C4-2B (cell line): ENCODE measurements around the gene DLG4.

Experiments
- ZFX ChIP-seq: fragments of 450-650 bp; IDR thresholded peaks from 2 replicates; pipeline ENCODE4 v1.6.1; 2017
- TF ChIP-seq, protein P1 (sequence below): fragments of 450-650 bp; conservative IDR thresholded peaks from 2 replicates; pipeline ENCODE4 v1.5.1; 2017; ENCODE audit warnings: mild to moderate bottlenecking

DNA sequence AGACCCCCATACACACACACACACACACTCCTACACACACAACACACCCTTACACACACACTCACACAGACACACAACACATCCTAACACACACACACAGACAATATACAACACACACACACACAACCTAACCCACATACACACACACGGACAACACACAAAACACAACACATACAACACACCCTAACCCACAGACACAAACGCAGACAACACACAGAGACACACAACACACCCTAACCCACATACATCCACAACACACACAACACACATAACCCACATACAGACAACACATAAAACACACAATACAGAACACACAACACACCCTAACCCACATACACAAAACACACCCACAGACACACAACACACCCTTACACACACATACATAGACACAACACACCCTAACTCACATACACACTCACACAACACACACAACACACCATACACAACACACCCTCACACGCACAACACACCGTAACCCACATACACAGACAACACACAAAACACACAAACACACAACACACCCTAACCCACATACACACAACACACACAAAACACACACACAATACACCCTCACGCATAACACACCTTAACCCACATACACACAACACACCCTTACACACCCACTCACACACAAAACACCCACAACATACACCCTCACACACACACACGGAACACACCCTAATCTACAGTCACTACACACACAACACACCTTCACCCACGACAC lies 44.9 kb downstream of the DLG4 start:
- TF ChIP-seq, protein P1, sequence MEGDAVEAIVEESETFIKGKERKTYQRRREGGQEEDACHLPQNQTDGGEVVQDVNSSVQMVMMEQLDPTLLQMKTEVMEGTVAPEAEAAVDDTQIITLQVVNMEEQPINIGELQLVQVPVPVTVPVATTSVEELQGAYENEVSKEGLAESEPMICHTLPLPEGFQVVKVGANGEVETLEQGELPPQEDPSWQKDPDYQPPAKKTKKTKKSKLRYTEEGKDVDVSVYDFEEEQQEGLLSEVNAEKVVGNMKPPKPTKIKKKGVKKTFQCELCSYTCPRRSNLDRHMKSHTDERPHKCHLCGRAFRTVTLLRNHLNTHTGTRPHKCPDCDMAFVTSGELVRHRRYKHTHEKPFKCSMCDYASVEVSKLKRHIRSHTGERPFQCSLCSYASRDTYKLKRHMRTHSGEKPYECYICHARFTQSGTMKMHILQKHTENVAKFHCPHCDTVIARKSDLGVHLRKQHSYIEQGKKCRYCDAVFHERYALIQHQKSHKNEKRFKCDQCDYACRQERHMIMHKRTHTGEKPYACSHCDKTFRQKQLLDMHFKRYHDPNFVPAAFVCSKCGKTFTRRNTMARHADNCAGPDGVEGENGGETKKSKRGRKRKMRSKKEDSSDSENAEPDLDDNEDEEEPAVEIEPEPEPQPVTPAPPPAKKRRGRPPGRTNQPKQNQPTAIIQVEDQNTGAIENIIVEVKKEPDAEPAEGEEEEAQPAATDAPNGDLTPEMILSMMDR: no peak
- no peak for TF ChIP-seq ZFX
